GM13977 (cell line): ENCODE results near the gene GALNTL6.

Source experiments
- DNase-seq: peaks from one replicate; pipeline ENCODE4 v3.0.0; 2012; ENCODE audit warnings: low spot score
- CTCF ChIP-seq: IDR thresholded peaks from 2 replicates; pipeline ENCODE4 v1.5.1; 2012; ENCODE audit warnings: mild to moderate bottlenecking, control low read depth; ENCODE audit not compliant: insufficient read depth; ENCODE audit errors: extremely low read depth, missing control alignments
- in situ Hi-C: fragments of 300-500 bp; cut with MboI; formaldehyde crosslinking; loops from one replicate; pipeline ENCODE4 v1.12.0; 2022; ENCODE audit warnings: low sequenced_read_pairs, low pct_unique_long_range_greater_than_20kb, mixed read lengths, inconsistent platforms; ENCODE audit not compliant: unreplicated experiment

Gene GALNTL6

GRCh38 chr4:172802032-172802431 lies 988.8 kb downstream of the GALNTL6 start:
- in situ Hi-C loops, result no loop called here
- DNase-seq, result no peak
- no peak for TF ChIP-seq CTCF

- TF ChIP-seq CTCF, result no peak
- in situ Hi-C loops, result no loop called here
- DNase-seq, result no peak
Observed at GRCh38 chr4:172806841-172807240, 993.6 kb downstream of the GALNTL6 start.

GRCh38 chr4:172808196-172808595 lies 995.0 kb downstream of the GALNTL6 start:
- DNase-seq, result no peak
- in situ Hi-C loops, result no loop called here
- TF ChIP-seq CTCF, result no peak

GRCh38 chr4:172809319-172809718 lies 996.1 kb downstream of the GALNTL6 start:
- TF ChIP-seq CTCF, result no peak
- in situ Hi-C loops, result no loop called here
- DNase-seq, result no peak

- in situ Hi-C loops, result no loop called here
- peak; percentile 6 for DNase-seq
- TF ChIP-seq CTCF, result no peak
Observed at GRCh38 chr4:172813359-172813923, 1000.2 kb downstream of the GALNTL6 start.

GRCh38 chr4:172815499-172816164 lies 1002.4 kb downstream of the GALNTL6 start:
- TF ChIP-seq CTCF, result no peak
- DNase-seq, result no peak
- in situ Hi-C loops, result no loop called here

- DNase-seq, result no peak
- in situ Hi-C loops, result no loop called here
- TF ChIP-seq CTCF, result no peak
Observed at GRCh38 chr4:172818901-172819300, 1005.7 kb downstream of the GALNTL6 start.
